ENCODE measurements around the gene FKBP11. TPM values are rescaled to one million over a fixed set of nuclear protein-coding genes. Genes with fewer than 3 reads are reported as not detected.

FKBP11 gene
- total and polyA plus RNA-seq, 5 donors from 2014 or later: 55.6 to 79.7 (median 74.3) TPM

DNA sequence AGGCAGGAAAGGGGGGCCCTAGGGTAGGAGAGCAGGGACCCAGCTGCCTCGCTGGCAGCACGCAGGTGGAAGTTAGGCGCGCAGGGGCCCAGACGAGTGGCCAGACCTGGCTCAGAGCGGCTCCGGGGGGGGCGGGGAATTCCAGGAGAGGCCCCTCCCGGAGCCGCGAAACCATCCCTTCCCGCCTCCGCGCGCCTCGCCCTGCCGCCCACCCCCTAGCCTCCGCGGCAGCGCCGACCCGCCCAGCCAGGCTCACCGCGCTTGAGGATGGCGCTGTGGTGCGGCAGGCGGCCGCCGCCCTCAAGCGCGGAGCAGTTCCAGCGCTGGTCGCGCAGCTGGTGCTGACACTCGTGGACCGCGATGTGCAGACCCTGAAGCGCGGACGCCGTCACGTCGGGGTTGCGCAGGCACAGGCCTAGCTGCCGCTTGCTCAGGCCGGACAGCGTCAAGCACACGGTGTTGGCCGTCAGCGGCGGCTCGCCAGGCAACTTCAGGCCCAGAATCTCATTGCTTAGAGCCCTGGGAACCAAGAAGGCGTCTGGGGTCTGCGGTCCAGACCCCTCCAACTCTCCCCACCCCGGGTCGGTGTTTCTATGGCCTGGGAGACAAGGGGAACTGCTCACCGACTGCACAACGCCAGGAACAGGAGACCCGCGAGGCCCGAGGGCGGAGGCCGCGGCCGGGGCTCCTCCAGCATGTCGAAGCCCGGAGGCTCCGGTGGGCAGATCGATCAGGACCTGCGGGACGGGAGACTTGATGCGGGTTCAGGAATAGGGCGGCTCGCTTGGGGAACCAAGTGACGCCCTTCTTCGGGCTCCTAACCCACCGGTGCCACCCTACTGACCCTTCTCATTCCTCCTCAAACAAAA, 44.8 kb upstream of the FKBP11 start:
- no peaks in the 10 kb centered on the region for H3K9me3 ChIP-seq (ENCODE audit: control insufficient read depth in 2 of 2, low read length in 2 of 2)
- Mint-ChIP-seq H3K27me3 (peaks cover 75% of the 10 kb centered on the region), H3K27ac (no peak overlapping the region), H3K36me3 (no peaks in the 10 kb centered on the region), H3K4me1 (peaks cover 0 to 30% (median 13%) of the 10 kb centered on the region in 4 donors), H3K4me3 (peak overlapping the region in 3 of 4 donors; percentile 34 to 70 (median 39)), H3K9me3 (peaks cover 0 to 6% (median 0%) of the 10 kb centered on the region in 7 donors)
- no peak overlapping the region for H3K4me3 ChIP-seq (ENCODE audit: low read depth, low read length)
- peaks cover 22% of the 10 kb centered on the region for H3K27me3 ChIP-seq (ENCODE audit: control insufficient read depth, insufficient read depth, low read length)
- no peaks in the 10 kb centered on the region for H3K36me3 ChIP-seq (ENCODE audit: control insufficient read depth, insufficient read depth, low read length)
- ATAC-seq (ENCODE audit: low read depth in 2 of 2) (peak; percentile 53 to 65), DNase-seq (peak; percentile 16 to 43 (median 30))
- H3K27ac ChIP-seq (ENCODE audit: insufficient read depth, low read length, poor library complexity, severe bottlenecking): no peak overlapping the region
- H3K4me1 ChIP-seq (ENCODE audit: control insufficient read depth, insufficient read depth, low read length, poor library complexity, severe bottlenecking): peaks cover 35% of the 10 kb centered on the region

DNA sequence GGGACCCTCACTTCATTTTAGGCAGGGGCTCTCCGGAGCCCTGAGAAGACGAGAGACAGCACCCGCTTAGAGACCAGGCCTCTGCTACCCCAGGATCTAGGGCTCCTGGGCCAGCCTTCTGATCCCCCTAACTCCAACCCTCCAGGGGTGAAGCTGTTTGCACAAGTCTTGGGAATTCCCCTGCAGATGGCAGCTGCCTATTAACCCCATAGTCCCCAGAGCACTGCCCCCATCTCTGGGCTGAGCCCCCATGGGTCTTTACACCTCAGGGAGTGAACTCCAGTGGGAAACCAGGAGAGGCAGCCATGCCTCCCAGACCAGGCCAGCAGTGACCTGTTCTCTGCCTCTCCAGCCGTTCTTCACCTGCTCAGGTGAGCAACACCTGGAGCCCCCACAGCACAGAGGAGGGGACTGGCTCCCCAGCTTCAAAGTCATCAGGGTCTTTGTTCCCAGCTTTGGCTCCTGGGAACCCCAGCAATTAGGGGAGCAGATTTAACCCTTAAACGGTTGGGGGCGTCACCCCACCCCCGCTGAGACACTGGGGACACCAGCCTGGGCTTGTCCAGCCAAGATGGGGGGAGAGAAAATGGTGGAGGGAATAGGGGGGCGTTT, 44.0 kb upstream of the FKBP11 start:
- DNase-seq (no peak), ATAC-seq (ENCODE audit: low read depth in 2 of 2) (no peak)
- H3K27me3 Mint-ChIP-seq: peaks cover 73% of the 10 kb centered on the region
- Histone ChIP-seq H3K4me1 (ENCODE audit: control insufficient read depth, insufficient read depth, low read length, poor library complexity, severe bottlenecking) (peaks cover 35% of the 10 kb centered on the region), H3K36me3 (ENCODE audit: control insufficient read depth, insufficient read depth, low read length) (no peaks in the 10 kb centered on the region), H3K27me3 (ENCODE audit: control insufficient read depth, insufficient read depth, low read length) (peaks cover 22% of the 10 kb centered on the region), H3K27ac (ENCODE audit: insufficient read depth, low read length, poor library complexity, severe bottlenecking) (no peak overlapping the region), H3K4me3 (ENCODE audit: low read depth, low read length) (no peak overlapping the region), H3K9me3 (ENCODE audit: control insufficient read depth in 2 of 2, low read length in 2 of 2) (no peaks in the 10 kb centered on the region)
- H3K27ac Mint-ChIP-seq: no peak overlapping the region
- H3K36me3 Mint-ChIP-seq: no peaks in the 10 kb centered on the region
- peaks cover 0 to 30% (median 13%) of the 10 kb centered on the region in 4 donors for H3K4me1 Mint-ChIP-seq
- H3K4me3 Mint-ChIP-seq: peak overlapping the region in 2 of 4 donors; percentile 48 to 73
- peaks cover 0 to 2% (median 0%) of the 10 kb centered on the region in 7 donors for H3K9me3 Mint-ChIP-seq

GRCh38 chr12:48968467-48968866, 43.2 kb upstream of the FKBP11 start:
- H3K4me1 ChIP-seq (ENCODE audit: control insufficient read depth, insufficient read depth, low read length, poor library complexity, severe bottlenecking): peaks cover 30% of the 10 kb centered on the region
- H3K27me3 ChIP-seq (ENCODE audit: control insufficient read depth, insufficient read depth, low read length): peaks cover 20% of the 10 kb centered on the region
- H3K4me3 Mint-ChIP-seq: no peak overlapping the region
- ATAC-seq (ENCODE audit: low read depth in 2 of 2) (no peak), DNase-seq (no peak)
- H3K4me1 Mint-ChIP-seq: peaks cover 0 to 30% (median 13%) of the 10 kb centered on the region in 4 donors
- no peaks in the 10 kb centered on the region for H3K9me3 ChIP-seq (ENCODE audit: control insufficient read depth in 2 of 2, low read length in 2 of 2)
- H3K27me3 Mint-ChIP-seq: peaks cover 74% of the 10 kb centered on the region
- peak overlapping the region in 1 of 3 donors; percentile 72 for H3K27ac Mint-ChIP-seq
- H3K9me3 Mint-ChIP-seq: peaks cover 0 to 2% (median 0%) of the 10 kb centered on the region in 7 donors
- no peaks in the 10 kb centered on the region for H3K36me3 ChIP-seq (ENCODE audit: control insufficient read depth, insufficient read depth, low read length)
- no peak overlapping the region for H3K27ac ChIP-seq (ENCODE audit: insufficient read depth, low read length, poor library complexity, severe bottlenecking)
- H3K4me3 ChIP-seq (ENCODE audit: low read depth, low read length): no peak overlapping the region
- no peaks in the 10 kb centered on the region for H3K36me3 Mint-ChIP-seq

DNA sequence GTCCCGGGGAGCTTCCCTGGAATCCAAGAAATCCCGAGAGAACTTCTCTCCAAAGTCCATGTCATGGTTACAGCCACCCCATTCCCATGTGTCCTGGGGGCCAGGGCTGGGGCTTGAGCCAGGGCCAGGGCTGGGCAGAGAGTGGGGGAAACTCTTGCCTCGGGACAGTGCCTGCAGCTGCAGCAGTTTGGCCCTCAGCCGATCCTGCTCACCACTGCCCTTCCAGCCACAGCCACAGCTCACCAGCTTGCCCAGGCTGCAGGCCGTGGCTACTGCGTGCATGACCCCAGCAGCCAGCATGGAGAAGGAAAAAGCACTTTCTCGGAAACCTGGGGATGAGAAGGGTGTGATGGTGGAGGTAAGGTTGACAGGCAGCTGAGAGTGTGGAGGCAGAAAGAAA, 42.7 kb upstream of the FKBP11 start:
- Mint-ChIP-seq H3K4me1 (peaks cover 0 to 30% (median 13%) of the 10 kb centered on the region in 4 donors), H3K27me3 (peaks cover 69% of the 10 kb centered on the region)
- no peak overlapping the region for H3K27ac ChIP-seq (ENCODE audit: insufficient read depth, low read length, poor library complexity, severe bottlenecking)

GRCh38 chr12:48966177-48966895, 41.0 kb upstream of the FKBP11 start:
- Histone ChIP-seq H3K36me3 (ENCODE audit: control insufficient read depth, insufficient read depth, low read length) (no peaks in the 10 kb centered on the region), H3K4me1 (ENCODE audit: control insufficient read depth, insufficient read depth, low read length, poor library complexity, severe bottlenecking) (peaks cover 21% of the 10 kb centered on the region), H3K9me3 (ENCODE audit: control insufficient read depth in 2 of 2, low read length in 2 of 2) (no peaks in the 10 kb centered on the region), H3K27ac (ENCODE audit: insufficient read depth, low read length, poor library complexity, severe bottlenecking) (no peak overlapping the region), H3K4me3 (ENCODE audit: low read depth, low read length) (no peak overlapping the region), H3K27me3 (ENCODE audit: control insufficient read depth, insufficient read depth, low read length) (peaks cover 16% of the 10 kb centered on the region)
- Mint-ChIP-seq H3K36me3 (no peaks in the 10 kb centered on the region), H3K4me1 (peaks cover 0 to 22% (median 10%) of the 10 kb centered on the region in 4 donors), H3K9me3 (peaks cover 0 to 3% (median 0%) of the 10 kb centered on the region in 7 donors), H3K27ac (peak overlapping the region in 1 of 3 donors; percentile 87), H3K27me3 (peaks cover 64% of the 10 kb centered on the region), H3K4me3 (no peak overlapping the region)
- DNase-seq (no peak), ATAC-seq (ENCODE audit: low read depth in 2 of 2) (no peak)

More for the DNA sequence above, 42.7 kb upstream of the FKBP11 start:
- ATAC-seq (ENCODE audit: low read depth in 2 of 2) (no peak), DNase-seq (no peak)
- Mint-ChIP-seq H3K36me3 (no peaks in the 10 kb centered on the region), H3K4me3 (no peak overlapping the region), H3K27ac (no peak overlapping the region), H3K9me3 (peaks cover 0 to 2% (median 0%) of the 10 kb centered on the region in 7 donors)
- Histone ChIP-seq H3K36me3 (ENCODE audit: control insufficient read depth, insufficient read depth, low read length) (no peaks in the 10 kb centered on the region), H3K4me3 (ENCODE audit: low read depth, low read length) (no peak overlapping the region), H3K4me1 (ENCODE audit: control insufficient read depth, insufficient read depth, low read length, poor library complexity, severe bottlenecking) (peaks cover 30% of the 10 kb centered on the region), H3K9me3 (ENCODE audit: control insufficient read depth in 2 of 2, low read length in 2 of 2) (no peaks in the 10 kb centered on the region), H3K27me3 (ENCODE audit: control insufficient read depth, insufficient read depth, low read length) (peaks cover 15% of the 10 kb centered on the region)

DNA sequence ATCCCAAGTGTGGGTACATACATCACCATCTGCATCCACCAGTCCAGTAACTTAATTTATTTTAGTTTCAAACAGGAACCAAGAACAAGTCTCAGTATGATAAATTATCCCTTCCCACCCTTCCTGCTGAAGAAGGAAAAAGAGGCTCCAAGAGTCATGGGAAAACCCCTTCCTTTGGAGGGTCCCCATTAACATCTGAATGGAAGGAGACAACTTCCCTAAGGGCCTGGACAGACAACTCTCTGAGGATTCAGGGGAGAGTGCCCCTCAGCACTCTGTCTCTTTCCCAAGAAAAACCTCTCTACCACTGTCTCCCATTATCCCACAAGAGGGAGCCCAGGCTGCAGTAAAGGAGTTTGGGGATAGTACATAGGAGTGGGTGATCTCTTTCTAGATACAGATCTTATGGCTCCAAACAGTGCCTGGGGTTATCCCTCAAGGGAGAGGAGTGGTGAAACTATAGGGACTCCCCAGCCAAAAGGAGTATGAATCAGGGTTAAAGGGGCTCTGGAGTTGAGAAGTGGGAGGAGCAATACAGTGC, 40.1 kb upstream of the FKBP11 start:
- peaks cover 13% of the 10 kb centered on the region for H3K4me1 ChIP-seq (ENCODE audit: control insufficient read depth, insufficient read depth, low read length, poor library complexity, severe bottlenecking)
- no peaks in the 10 kb centered on the region for H3K9me3 ChIP-seq (ENCODE audit: control insufficient read depth in 2 of 2, low read length in 2 of 2)
- H3K4me3 ChIP-seq (ENCODE audit: low read depth, low read length): no peak overlapping the region
- no peak overlapping the region for H3K27ac ChIP-seq (ENCODE audit: insufficient read depth, low read length, poor library complexity, severe bottlenecking)
- peaks cover 17% of the 10 kb centered on the region for H3K27me3 ChIP-seq (ENCODE audit: control insufficient read depth, insufficient read depth, low read length)
- H3K27me3 Mint-ChIP-seq: peaks cover 63% of the 10 kb centered on the region
- no peak for ATAC-seq (ENCODE audit: low read depth in 2 of 2)
- DNase-seq: no peak
- H3K4me1 Mint-ChIP-seq: peaks cover 0 to 12% (median 2%) of the 10 kb centered on the region in 4 donors
- H3K4me3 Mint-ChIP-seq: no peak overlapping the region
- H3K36me3 ChIP-seq (ENCODE audit: control insufficient read depth, insufficient read depth, low read length): no peaks in the 10 kb centered on the region
- peaks cover 0 to 3% (median 0%) of the 10 kb centered on the region in 7 donors for H3K9me3 Mint-ChIP-seq
- H3K27ac Mint-ChIP-seq: no peak overlapping the region
- no peaks in the 10 kb centered on the region for H3K36me3 Mint-ChIP-seq

DNA sequence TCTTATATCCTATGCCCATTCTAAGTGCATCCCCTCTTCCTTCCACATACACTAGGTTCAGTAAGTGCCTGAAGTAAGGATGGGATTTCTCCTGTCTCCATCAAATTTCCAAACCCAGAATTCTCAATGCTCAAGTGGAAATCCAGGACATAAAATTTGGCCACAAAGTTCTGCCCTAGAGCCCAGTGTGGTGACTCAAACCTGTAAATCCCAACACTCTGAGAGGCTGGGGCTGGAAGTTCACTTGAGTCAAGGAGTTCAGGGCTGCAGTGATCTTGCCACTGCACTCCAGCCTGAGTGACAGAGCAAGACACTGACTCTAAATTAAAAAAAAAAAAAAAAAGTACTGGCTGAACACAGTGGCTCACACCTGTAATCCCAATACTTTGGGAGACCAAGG, 36.5 kb upstream of the FKBP11 start:
- Mint-ChIP-seq H3K4me3 (no peak overlapping the region), H3K36me3 (no peaks in the 10 kb centered on the region), H3K4me1 (peaks cover 0 to 12% (median 6%) of the 10 kb centered on the region in 4 donors), H3K9me3 (peaks cover 0 to 3% (median 0%) of the 10 kb centered on the region in 7 donors), H3K27ac (no peak overlapping the region), H3K27me3 (peaks cover 47% of the 10 kb centered on the region)
- no peak overlapping the region for H3K27ac ChIP-seq (ENCODE audit: insufficient read depth, low read length, poor library complexity, severe bottlenecking)
- peaks cover 11% of the 10 kb centered on the region for H3K4me1 ChIP-seq (ENCODE audit: control insufficient read depth, insufficient read depth, low read length, poor library complexity, severe bottlenecking)
- no peaks in the 10 kb centered on the region for H3K36me3 ChIP-seq (ENCODE audit: control insufficient read depth, insufficient read depth, low read length)
- H3K27me3 ChIP-seq (ENCODE audit: control insufficient read depth, insufficient read depth, low read length): peaks cover 14% of the 10 kb centered on the region
- ATAC-seq (ENCODE audit: low read depth in 2 of 2): no peak
- H3K9me3 ChIP-seq (ENCODE audit: control insufficient read depth in 2 of 2, low read length in 2 of 2): no peaks in the 10 kb centered on the region
- DNase-seq: no peak
- H3K4me3 ChIP-seq (ENCODE audit: low read depth, low read length): no peak overlapping the region
